SKM-1 treated with dmso at 0.1 percent for 144 hours (cell line): ENCODE data around the gene WDFY4.

Experiments used
- DNase-seq: peaks from one replicate; lab custom pipeline; 2025; ENCODE audit not compliant: unreplicated experiment; lab: John Stamatoyannopoulos, UW

Gene WDFY4

GRCh38 chr10:48935577-48935976, 250.9 kb downstream of the WDFY4 start:
- DNase-seq, result no peak

- no peak for DNase-seq
These were observed 253.1 kb downstream of the WDFY4 start for GRCh38 chr10:48937796-48938195.

- DNase-seq, result no peak
These were observed 253.6 kb downstream of the WDFY4 start for GRCh38 chr10:48938281-48938680.

GRCh38 chr10:48938990-48939536, 254.4 kb downstream of the WDFY4 start:
- DNase-seq, result no peak

GRCh38 chr10:48939790-48940325, 255.2 kb downstream of the WDFY4 start, which contains the start of gene LRRC18:
Gene LRRC18 (minus strand): TSS chr10:48939840. CDS start chr10:48914155, 25,685 bp downstream.
- DNase-seq, result no peak

- no peak for DNase-seq
These were observed 255.7 kb downstream of the WDFY4 start for GRCh38 chr10:48940372-48940771.

GRCh38 chr10:48940958-48941357, 256.3 kb downstream of the WDFY4 start:
- DNase-seq, result no peak

GRCh38 chr10:48941427-48942075, 256.9 kb downstream of the WDFY4 start:
- no peak for DNase-seq

GRCh38 chr10:48943096-48943495, 258.4 kb downstream of the WDFY4 start:
- DNase-seq, result no peak

- DNase-seq, result no peak
These were observed 259.5 kb downstream of the WDFY4 start for GRCh38 chr10:48944171-48944570.

GRCh38 chr10:48945441-48946130, 260.9 kb downstream of the WDFY4 start:
- no peak for DNase-seq

- no peak for DNase-seq
These were observed 261.7 kb downstream of the WDFY4 start for GRCh38 chr10:48946332-48946731.

- no peak for DNase-seq
These were observed 262.3 kb downstream of the WDFY4 start for GRCh38 chr10:48946891-48947500.

- DNase-seq, result no peak
These were observed 263.2 kb downstream of the WDFY4 start for GRCh38 chr10:48947690-48948469.

GRCh38 chr10:48948470-48949037, 263.9 kb downstream of the WDFY4 start:
- no peak for DNase-seq

- no peak for DNase-seq
These were observed 267.0 kb downstream of the WDFY4 start for GRCh38 chr10:48951707-48952106.

- no peak for DNase-seq
These were observed 272.9 kb downstream of the WDFY4 start for GRCh38 chr10:48957361-48958151.

- DNase-seq, result no peak
These were observed 274.0 kb downstream of the WDFY4 start for GRCh38 chr10:48958598-48959190.

- DNase-seq, result no peak
These were observed 279.4 kb downstream of the WDFY4 start for GRCh38 chr10:48964038-48964437.
